Activated CD8-positive, alpha-beta memory T cell treated with anti-CD3 and anti-CD28 coated beads, Interleukin-2, amount 50 U/mL, for 24 hours (primary cell): ENCODE measurements around the gene SDHAF3.
"Not testable (repeated sequence)": the region's sequence is repeated elsewhere in the genome, so short reads cannot be mapped to it uniquely, and the experiment has no call there.

ENCODE experiments used
- DNase-seq: peaks from one replicate; pipeline ENCODE4 v3.0.0-alpha.2; 2020; ENCODE audit errors: extremely low read depth

The SDHAF3 gene

DNA sequence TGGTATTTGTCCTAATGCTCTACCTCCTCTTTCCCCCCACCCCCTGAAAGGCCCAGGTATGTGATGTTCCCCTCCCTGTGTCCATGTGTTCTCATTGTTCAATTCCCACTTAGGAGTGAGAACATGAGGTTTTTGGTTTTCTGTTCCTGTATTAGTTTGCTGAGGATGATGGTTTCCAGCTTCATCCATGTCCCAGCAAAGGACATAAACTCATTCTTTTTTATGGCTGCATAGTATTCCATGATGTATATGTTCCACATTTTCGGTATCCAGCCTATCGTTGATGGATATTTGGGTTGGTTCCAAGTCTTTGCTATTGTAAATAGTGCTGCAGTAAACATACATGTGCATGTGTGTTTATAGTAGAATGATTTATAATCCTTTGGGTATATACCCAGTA, 5.6 kb downstream of the SDHAF3 start:
- not testable (repeated sequence) for DNase-seq

DNA sequence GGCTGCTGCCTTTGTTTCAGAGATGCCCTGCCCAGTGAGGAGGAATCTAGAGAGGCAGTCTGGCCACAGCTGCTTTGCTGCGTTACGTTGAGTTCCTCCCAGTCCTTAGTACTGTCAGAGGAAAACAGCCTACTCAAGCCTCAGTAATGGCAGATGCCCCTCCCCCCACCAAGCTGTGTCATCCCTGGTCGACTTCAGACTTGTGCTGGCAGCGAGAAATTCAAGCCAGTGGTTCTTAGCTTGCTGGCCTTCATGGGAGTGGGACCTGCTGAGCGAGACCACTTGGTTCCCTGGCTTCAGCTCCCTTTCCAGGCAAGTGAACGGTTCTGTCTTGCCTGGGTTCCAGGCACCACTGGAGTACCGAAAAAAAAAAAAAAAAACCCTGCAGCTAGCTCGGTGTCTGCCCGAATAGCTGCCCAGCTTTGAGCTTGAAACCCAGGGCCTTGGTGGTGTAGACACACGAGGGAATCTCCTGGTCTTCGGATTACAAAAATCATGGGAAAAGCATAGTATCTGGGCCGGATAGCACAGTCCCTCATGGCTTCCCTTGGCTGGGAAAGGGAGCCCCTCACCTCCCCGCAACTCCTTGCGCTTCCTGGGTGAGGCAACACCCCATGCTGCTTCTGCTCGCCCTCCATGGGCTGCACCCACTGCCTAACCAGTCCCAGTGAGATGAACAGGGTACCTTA, 9.1 kb downstream of the SDHAF3 start:
- DNase-seq = no peak

- DNase-seq = no peak
Measured at GRCh38 chr7:97128736-97129135, 11.2 kb downstream of the SDHAF3 start.

DNA sequence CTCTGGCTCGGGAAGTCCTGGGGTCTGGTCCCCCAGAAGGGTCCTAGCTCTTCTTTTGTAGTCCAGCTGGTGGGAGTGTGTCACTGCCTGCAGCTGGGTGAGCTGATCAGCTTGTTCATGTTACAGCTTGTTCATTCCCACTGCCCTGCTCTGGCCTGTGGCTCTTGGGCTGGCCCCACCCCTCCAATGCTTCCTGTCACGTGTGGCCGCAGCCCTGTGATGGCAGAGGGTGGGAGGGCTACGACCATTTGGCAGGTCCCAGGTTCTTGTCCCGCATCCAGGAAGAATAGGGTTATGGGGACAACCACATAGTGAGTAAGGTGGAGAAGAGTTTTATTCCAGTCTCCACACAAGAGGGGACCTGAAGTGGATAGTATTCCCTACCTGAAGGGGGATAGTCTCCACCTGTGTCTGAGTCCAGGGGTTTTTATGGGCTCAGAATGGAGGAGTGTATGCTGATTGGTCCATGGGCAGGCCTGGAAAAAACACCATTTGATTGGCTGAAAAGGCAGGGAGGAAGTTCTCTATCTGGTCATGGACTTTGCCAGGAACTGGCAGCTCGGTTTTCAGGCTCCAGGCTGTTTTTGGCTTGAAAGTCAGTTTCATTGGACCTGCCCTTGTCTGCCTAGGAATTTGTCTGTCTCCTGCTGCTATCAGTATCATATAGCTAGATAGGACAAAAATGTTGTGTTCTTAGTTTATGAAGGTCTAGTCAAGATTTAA, 13.1 kb downstream of the SDHAF3 start:
- DNase-seq = no peak

DNA sequence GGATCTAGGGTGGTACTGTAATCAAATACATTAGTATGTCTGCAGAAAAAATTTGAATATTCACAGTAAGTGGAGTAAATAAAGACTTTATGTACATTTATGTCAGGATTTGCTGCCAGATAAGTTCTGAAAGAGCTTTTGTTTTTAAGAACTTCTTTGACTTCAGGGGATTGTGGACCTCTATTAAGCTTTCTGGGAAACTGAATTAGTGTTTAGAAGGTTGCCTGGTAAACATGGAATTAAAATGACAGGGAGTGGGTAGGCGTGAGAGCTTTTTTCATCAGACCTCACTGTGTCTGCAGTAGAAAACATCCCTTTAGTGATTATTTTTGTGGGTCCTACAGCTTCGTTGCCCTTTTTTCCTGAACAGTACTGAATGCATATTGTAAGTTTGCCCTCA, 15.7 kb downstream of the SDHAF3 start:
- no peak for DNase-seq

DNA sequence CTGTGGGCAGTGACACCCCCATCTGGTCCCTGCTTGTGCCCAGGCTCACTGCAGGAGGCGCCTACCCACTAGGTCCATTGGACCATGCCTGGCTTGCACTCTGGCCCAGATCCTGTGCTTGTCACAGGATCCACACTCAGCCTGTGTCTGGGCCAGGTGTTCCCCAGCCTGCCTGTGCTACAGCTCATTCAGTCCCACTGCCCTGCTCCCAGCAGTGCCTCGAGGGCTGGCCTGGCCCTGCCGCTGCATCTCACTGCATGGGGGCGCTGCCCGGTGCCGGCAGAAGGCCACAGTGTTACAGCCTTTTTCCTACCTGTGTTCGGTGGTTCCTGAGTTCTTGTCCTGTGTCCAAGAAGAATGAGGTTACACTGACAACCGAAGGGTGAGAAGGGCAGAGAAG, 21.3 kb downstream of the SDHAF3 start:
- no peak for DNase-seq

GRCh38 chr7:97145068-97145467, 27.6 kb downstream of the SDHAF3 start:
- no peak for DNase-seq

GRCh38 chr7:97149843-97150242, 32.3 kb downstream of the SDHAF3 start:
- DNase-seq = no peak

DNA sequence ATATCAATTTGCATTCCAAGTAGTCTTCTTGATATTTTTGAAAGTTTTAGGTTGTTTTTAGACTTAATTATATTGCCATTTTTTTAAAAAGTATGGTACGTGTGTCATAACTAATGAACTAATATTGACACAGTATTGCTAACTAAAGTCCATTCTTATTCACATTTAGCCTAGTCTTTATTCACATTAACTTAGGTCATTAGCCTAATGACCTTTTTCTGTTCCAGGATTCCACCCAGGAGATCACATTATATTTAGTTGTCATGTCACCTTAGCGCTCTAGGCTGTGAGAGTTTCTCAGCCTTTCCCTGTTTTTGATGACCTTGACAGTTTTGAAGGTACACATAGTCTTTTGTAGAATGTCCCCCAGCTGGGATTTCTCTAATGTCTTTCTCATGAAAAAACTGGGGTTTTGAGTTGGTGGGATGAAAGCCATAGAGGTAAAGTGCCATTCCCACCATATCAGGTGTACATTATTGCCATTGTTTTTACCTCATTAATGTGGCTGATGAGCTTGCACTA, 38.5 kb downstream of the SDHAF3 start:
- no peak for DNase-seq

DNA sequence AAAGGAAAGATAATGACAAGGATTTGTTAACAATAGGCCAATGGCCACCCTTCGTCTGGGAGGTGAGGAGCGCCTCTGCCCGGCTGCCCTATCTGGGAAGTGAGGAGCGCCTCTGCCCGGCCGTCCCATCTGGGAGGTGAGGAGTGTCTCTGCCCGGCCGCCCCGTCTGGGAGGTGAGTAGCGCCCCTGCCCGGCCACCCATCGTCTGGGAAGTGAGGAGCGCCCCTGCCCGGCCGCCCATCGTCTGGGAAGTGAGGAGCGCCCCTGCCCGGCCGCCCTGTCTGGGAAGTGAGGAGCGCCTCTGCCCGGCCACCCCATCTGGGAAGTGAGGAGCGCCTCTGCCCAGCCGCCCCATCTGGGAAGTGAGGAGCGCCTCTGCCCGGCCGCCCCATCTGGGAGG, 42.5 kb downstream of the SDHAF3 start:
- DNase-seq = not testable (repeated sequence)

DNA sequence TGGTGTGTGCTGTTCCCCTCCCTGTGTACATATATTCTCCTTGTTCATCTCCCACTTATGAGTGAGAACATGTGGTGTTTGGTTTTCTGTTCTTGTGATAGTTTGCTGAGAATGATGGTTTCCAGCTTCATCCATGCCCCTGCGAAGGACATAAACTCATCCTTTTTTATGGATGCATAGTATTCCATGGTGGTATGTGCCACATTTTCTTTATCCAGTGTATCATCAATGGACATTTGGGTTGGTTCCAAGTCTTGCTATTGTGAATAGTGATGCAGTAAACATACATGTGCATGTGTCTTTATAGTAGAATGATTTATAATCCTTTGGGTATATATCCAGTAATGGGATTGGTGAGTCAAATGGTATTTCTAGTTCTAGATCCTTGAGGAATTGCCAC, 44.1 kb downstream of the SDHAF3 start:
- DNase-seq = not testable (repeated sequence)

- no peak for DNase-seq
Measured at GRCh38 chr7:97166308-97166707, 48.8 kb downstream of the SDHAF3 start.

- DNase-seq = no peak
Measured at GRCh38 chr7:97167176-97167575, 49.7 kb downstream of the SDHAF3 start.

DNA sequence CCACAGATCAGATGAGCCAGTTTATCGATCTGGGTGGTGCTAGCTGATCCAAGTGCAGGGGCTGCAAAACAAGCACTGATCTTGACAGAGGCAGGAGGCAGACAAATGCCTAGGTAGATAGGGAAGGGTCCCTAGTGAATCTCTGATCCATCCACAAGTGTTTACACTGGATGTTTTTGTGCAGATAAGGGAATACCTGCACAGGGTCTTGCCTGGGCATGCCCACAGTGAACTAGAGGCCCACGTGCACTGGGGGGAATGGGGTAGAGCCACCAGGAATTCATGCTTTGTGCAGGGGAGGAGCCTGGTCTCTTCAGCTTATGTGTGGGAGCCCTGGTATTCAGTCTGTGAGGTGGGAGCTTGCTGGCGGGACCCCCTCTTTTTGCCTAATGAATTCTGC, 50.3 kb downstream of the SDHAF3 start:
- DNase-seq = no peak

DNA sequence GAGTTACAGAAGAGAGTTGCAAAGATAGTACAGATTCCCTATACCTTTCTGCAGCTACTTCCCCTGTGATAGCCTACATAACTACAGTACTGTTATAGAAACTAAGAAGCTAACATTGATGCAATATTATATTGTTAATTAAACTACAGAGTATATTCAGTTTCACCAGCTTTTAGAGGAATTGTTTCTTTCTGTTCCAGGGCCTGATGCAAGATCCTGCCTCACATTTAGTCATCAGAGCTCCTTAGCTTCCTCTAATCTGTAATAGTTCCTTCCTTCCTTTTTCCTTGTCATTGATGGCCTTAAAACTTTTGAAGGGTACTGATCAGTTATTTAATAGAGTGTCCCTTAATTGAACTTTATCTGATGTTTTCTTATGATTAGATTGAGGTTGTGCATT, 56.8 kb downstream of the SDHAF3 start:
- no peak for DNase-seq

DNA sequence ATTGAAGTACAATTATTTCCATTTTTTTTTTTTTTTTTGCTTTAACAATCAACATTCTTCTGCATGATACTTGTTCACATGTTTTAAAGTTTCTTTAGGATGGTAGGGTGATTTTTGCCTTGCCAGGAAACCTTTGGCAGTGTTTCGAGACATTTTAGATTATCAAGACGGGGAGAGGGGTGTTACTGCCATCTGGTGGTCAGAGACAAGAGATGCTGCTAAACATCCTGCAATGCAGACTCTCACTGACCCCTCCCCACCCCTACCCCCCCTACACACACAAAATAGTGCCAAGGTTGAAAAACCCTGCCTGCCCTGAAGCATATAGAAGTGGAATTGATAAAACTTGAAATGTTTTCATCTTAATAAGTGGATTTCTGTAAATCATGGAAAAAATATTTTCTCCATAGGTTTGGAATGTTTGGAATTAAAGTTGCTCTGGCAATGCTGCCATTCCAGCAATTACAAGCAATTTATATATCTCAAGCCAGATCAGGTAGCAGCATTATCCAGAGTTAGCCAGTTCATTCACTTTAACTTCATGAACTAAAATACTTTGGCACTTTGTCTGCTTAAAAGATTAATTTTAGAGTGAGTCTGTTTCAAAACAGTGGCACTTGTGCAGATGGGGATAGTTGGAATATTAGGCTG, 62.1 kb downstream of the SDHAF3 start:
- peak; percentile 23 for DNase-seq

DNA sequence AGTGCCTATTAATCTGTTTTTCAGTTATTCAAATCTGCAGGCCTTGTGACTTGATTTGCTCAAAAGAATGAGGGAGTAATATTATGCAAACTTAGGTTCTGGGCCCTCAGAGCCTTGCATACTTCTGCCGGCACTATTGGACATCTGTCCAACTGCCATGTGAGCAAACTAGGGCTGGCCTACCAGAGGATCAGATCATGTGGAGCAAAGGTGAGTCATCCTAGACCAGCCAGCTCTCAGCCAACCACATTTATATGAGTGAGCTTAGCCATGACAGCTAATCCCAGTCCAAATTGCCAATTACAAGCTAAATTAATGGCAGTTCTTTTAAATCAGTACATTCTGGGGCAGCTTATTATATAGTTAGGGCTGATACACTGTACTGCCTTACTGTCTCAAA, 69.6 kb downstream of the SDHAF3 start:
- no peak for DNase-seq

- DNase-seq = not testable (repeated sequence)
Measured at GRCh38 chr7:97196174-97196573, 78.7 kb downstream of the SDHAF3 start.

DNA sequence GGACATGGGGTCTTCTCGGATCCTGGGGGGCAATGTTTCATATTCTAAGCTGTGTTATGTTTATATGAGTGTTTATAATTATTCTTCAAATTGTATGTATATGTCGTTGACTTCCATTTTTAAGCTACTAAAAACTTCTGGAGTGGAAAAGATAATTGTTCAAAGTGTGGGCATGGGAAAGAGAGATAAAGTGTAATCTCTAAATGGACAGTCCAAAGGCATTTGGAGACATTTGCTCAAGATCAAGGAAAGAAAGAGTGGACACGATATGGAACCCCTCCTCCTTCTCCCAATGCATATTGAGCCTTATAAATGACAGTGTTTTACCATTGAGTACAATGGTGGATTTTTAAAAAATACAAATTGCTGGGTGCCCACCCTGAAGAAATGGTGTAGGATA, 81.1 kb downstream of the SDHAF3 start:
- no peak for DNase-seq

GRCh38 chr7:97200018-97200417, 82.5 kb downstream of the SDHAF3 start:
- DNase-seq = no peak

DNA sequence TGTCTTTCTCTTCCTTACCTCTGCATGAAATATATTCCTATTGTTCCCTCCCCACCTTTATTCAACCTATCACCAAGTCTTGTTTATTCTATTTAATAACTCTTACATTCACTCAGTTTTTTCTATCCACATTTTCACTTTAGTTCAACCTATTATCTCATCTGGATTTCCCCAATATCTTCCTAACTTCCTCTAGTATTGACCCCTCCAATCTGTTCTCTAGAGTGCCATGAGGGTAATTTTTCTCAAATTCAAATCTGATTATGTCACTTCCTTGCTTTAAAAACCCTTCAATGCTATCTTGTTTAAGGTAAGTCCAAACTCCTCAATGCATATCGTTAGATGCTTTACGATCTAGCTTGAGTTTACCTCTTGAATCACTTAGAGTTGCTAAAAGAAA, 86.5 kb downstream of the SDHAF3 start:
- DNase-seq = no peak

DNA sequence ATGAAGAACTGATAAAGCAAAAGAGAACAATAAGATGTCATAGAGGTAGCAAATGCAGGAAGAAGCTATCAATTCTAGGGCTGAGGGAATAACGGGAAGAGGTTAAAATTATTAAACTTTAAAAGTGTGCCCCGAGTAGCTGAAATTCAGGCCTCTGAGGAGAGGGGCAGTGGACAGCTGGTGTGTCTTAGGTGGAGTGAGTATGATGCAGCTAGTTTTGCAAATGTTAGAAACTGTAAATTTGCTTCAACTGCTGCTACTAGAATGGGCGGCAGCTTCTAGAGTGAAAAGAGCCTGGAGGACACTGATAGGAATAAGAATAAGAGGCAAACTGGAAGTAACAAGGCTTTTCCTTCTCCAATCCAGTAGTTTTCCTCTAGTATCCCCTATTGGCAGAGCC, 87.3 kb downstream of the SDHAF3 start:
- DNase-seq = no peak

DNA sequence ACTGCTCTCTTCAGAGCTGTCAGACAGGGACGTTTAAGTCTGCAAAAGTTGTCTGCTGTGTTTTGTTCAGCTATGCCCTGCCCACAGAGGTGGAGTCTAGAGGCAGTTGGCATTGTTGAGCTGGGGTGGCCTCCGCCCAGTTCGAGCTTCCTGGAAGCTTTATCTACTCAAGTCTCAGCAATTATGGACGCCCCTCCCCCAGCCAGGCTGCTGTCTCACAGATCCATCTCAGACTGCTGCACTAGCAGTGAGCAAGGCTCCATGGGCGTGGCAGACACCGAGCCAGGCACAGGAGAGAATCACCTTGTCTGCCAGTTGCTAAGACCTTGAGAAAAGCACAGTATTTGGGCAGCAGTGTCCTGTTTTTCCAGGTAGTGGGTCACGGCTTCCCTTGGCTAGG, 98.1 kb downstream of the SDHAF3 start:
- no peak for DNase-seq
